ELR (cell line): ENCODE measurements around the gene SH2D7.

Experiments used
- DNase-seq: peaks from one replicate; pipeline ENCODE4 v3.0.0-alpha.2; 2015; ENCODE audit warnings: low read depth

The SH2D7 gene

GRCh38 chr15:78079298-78080087 is 12.9 kb upstream of the SH2D7 start:
- no peak for DNase-seq

- DNase-seq = no peak
These were observed 12.3 kb upstream of the SH2D7 start for GRCh38 chr15:78080088-78080460.

- peak; percentile 30 for DNase-seq
These were observed 10.1 kb upstream of the SH2D7 start for GRCh38 chr15:78082106-78082742.

- DNase-seq = no peak
These were observed 9.6 kb upstream of the SH2D7 start for GRCh38 chr15:78082743-78083110.

DNA sequence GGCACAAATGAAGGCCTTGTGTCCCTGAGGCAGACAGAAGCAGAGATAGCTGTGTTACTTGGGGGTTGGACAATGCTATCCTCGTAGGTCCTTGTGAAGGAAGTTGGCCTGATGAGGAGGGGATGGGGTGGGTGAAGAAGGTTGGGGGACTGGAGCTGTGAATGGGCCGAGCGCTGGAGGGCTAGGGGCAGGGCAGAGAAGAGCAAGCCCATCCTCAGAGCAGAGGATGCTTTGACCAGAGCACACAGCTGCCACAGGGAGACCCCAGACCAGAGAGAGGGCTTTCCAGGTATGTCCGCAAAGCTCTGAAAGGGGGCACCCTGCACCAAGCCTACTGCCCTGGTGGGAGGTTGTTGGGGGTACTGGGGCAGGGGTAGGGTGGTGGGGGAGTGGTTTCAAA is 9.2 kb upstream of the SH2D7 start:
- DNase-seq = no peak

- no peak for DNase-seq
These were observed 8.5 kb upstream of the SH2D7 start for GRCh38 chr15:78083687-78084448.

- no peak for DNase-seq
These were observed 8.0 kb upstream of the SH2D7 start for GRCh38 chr15:78084449-78084750.

- DNase-seq = no peak
These were observed 6.4 kb upstream of the SH2D7 start for GRCh38 chr15:78085928-78086327.

- no peak for DNase-seq
These were observed 4.2 kb upstream of the SH2D7 start for GRCh38 chr15:78087951-78088772.

GRCh38 chr15:78088773-78089080 is 3.6 kb upstream of the SH2D7 start:
- no peak for DNase-seq

DNA sequence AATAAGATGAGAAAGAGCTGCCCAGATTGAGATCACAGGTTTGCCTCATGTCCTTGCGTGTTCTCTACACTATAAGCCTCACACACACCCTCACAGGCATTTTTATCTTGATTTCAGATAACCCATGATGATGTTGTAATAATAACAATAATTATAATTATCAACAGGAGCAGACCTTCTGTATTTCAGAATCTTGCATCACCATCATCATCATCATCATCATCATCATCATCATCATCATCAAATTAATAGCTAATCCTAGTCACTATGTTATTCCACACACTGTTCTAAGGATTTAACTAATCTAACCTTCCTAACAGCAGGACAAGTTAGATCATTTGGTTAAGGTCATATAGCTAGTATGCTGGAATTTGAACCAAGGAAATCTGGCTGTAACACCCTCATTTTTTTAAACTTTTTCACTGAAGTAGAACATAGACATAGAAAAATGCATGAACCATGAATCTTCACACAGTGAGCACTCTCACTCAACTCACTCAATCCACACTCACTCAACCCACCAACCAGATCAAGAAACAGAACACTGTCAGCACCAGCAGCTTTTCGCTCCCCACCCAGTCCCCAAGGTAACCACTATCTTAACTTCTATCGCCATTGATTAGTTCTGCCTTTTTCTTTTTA is 1.8 kb upstream of the SH2D7 start:
- DNase-seq = no peak

- peak; percentile 32 for DNase-seq
These were observed 1.1 kb downstream of the SH2D7 start for GRCh38 chr15:78093242-78094020.

DNA sequence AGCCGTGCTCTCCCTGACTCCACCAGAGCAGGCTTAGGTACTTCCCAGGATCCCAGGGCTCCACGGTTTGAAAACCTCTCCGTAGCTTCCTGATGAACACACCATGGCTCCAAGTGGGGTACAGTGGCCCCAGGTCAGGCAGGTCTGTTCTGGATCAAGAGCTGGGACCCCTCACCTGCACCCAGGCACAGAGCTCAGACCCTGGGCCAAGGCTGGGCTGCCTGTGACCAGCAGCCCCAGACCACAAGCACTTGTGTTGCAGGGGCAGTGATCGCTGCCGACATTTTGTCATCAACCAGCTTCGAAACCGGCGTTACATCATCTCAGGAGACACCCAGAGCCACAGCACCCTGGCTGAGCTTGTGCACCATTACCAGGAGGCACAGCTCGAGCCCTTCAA is 5.3 kb downstream of the SH2D7 start:
- no peak for DNase-seq

DNA sequence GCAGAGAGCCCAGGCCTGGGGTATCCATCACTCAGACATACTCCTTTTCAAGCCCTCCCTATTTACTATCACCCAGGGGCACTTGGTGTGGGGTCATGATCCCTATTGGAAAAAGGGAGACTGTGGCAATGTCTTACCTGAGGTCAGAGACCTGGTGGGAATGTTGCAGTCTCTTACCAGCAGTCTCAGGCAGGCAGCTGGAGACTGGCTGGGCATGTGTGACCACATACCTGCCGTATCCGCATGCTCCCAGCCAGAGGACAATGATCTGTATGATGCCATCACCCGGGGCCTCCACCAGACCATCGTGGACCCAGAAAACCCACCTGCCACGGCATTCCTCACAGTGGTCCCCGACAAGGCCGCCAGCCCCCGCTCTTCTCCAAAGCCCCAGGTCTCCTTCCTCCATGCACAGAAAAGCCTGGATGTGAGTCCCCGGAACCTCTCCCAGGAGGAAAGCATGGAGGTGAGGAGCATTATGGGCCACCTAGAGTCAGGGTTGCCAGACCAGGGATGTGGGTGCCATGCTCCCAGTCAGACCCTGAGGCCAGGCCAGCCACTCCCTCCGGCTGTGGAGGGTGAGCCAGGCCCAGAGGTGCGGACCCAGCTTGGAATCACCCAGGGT is 5.9 kb downstream of the SH2D7 start:
- no peak for DNase-seq

DNA sequence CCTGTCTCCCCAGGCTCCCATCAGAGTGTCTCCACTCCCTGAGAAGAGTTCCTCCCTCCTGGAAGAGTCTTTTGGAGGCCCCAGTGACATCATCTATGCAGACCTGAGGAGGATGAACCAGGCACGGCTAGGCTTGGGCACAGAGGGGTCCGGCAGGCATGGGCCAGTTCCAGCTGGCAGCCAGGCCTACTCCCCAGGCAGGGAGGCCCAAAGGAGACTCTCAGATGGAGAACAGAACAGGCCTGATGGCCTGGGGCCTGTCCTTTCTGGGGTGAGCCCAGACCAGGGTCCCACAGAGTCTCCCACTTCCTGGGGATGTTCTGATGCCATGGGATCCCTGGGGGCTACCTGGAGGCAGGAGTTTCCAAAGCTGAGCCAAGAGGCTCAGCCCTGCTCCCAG is 8.5 kb downstream of the SH2D7 start:
- DNase-seq = no peak

- no peak for DNase-seq
These were observed 9.2 kb downstream of the SH2D7 start for GRCh38 chr15:78101423-78102105.

DNA sequence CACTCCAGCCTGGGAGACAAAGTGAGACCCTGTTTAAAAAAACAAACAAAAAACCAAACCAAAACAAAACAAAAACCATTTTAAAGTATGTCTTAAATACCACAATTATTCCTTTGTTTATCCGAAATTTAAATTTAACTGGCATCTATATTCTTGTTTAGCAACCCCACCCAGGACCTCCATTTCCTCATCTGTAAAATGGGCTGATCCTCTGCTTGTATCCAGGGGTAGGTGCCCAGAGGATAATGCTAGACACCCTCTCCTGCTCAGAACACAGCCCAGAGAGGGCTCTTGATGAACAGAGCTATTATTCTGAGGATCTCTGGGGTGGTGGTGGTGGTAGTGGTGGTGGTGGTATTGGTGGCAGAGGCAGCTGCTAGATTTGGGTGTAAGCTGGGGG is 9.8 kb downstream of the SH2D7 start:
- no peak for DNase-seq

DNA sequence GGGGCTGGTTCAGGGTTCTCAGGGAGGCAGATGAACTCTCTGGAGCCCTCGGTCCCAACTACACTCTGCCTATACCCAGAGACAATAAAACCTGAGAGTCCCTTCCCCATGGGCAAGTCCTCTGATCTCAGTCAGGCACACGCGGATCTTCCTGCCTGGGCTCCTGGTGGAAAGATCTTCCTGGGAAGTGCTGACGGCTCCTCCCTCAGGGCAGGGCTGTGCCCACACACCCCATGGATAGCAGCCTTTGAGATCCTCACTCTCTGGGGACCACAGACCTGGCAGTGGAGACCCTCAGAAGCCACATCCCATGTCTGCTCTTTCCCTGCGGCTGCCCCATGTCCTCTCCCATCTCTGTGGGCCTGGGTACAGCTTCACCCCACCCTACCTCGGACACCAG is 10.4 kb downstream of the SH2D7 start:
- DNase-seq = no peak

GRCh38 chr15:78103406-78104118 is 11.2 kb downstream of the SH2D7 start:
- no peak for DNase-seq

DNA sequence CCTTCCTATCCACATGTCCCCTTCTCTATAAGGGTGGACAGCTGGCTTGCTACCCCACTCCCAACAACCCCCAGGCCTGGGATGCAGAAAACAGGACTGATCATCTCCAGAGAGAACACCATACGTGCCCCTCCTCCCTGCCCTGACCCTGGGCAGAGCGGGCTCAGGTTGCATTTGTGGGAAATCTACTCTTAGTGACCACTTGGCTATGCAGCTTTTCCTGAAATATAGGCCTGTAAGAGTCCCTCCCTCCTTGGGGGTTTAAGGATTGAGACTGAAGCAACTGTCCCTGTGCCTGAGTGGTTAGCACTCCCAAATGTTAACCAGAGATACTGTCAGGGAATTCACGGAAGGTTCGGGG is 11.7 kb downstream of the SH2D7 start:
- no peak for DNase-seq
